K562 (cell line): Measurements from ENCODE around the gene SMAD7. TPM values are rescaled to one million over a fixed set of nuclear protein-coding genes. Genes with fewer than 3 reads are reported as not detected.

Source experiments
- ATAC-seq: fragments of 200-7000 bp; cut with Tn5 transposase; 3 replicates; pipeline ENCODE4 v1.9.1; 2020; ENCODE audit warnings: moderate library complexity
- BruUV-seq: library from RNA; stranded (reverse); fragments of 400-500 nt; replicated peaks from 2 replicates; lab custom pipeline; 2021; lab: Mats Ljungman, UMichigan
- CTCF ChIA-PET: fragments of 300-600 bp; formaldehyde crosslinking; extraction: SDS; loops from one replicate; lab custom pipeline; 2021; ENCODE audit warnings: low intra/inter-chr PET ratio; lab: Yijun Ruan, JAX
- POLR2A ChIA-PET: fragments of 300-600, 350-650 bp; sonication (Branson Sonifier 250); formaldehyde crosslinking; extraction: SDS; loops from one replicate; lab custom pipeline; 2021; ENCODE audit warnings: antibody characterized with exemption, inconsistent platforms; lab: Yijun Ruan, JAX
- DNase-seq, 4 experiments: peaks; one replicate each; pipeline versions ENCODE4 v3.0.0 to v3.0.0-alpha.2; 2011 to 2018; ENCODE audit warnings: low spot score in 3 of 4, mixed read lengths in 3 of 4; ENCODE audit errors: extremely low read depth in 1 of 4
- FAIRE-seq: peaks from 2 replicates; lab custom pipeline; 2011; peaks lifted over from hg19 to GRCh38; lab: Jason Lieb, UNC
- H2AFZ ChIP-seq: 2 replicates; pipeline ENCODE4 v1.6.0; 2011; ENCODE audit warnings: low read depth, low read length, control low read depth, inconsistent platforms
- H3K27ac ChIP-seq: fragments of 200-600 bp; 3 replicates; pipeline ENCODE4 v1.8.0; 2011; ENCODE audit warnings: low read depth, mild to moderate bottlenecking, control low read depth, inconsistent platforms, low read length, moderate library complexity, mixed read lengths; ENCODE audit errors: extremely low read depth
- H3K27me3 ChIP-seq, 2 experiments: fragments of 300-600 bp in 1 of 2; 2 replicates in 1 of 2; 3 replicates in 1 of 2; pipeline versions ENCODE4 v1.6.0 to v1.8.0; 2011; ENCODE audit warnings: inconsistent platforms in 2 of 2, low read length in 2 of 2, mild to moderate bottlenecking in 1 of 2, mixed read lengths in 1 of 2, moderate library complexity in 1 of 2; ENCODE audit not compliant: control insufficient read depth in 2 of 2, insufficient read depth in 2 of 2
- H3K36me3 ChIP-seq: fragments of 300-600 bp; 3 replicates; pipeline ENCODE4 v1.8.0; 2011; ENCODE audit warnings: mild to moderate bottlenecking, low read length, inconsistent platforms; ENCODE audit not compliant: control insufficient read depth, insufficient read depth
- H3K4me1 ChIP-seq, 2 experiments: fragments of 200-600 bp in 1 of 2; replicated peaks in 1 of 2; 2 replicates in 1 of 2; 3 replicates in 1 of 2; pipeline versions ENCODE4 v1.5.1 to v1.8.0; 2011; ENCODE audit warnings: inconsistent platforms in 2 of 2, low read length in 2 of 2, mild to moderate bottlenecking in 1 of 2, mixed read lengths in 1 of 2, moderate library complexity in 1 of 2; ENCODE audit not compliant: control insufficient read depth in 2 of 2, insufficient read depth in 2 of 2
- H3K4me2 ChIP-seq: 2 replicates; pipeline ENCODE4 v1.6.1; 2011; ENCODE audit warnings: low read length, control low read depth, inconsistent platforms, mixed read lengths; ENCODE audit not compliant: insufficient read depth
- H3K4me3 ChIP-seq: fragments of 200-600 bp; sonication (generic), shearing (Covaris generic); 2 replicates; pipeline ENCODE4 v1.5.1; 2016; ENCODE audit warnings: control low read depth, inconsistent platforms
- H3K79me2 ChIP-seq: fragments of 200-600 bp; 3 replicates; pipeline ENCODE4 v1.8.0; 2011; ENCODE audit warnings: low read length, inconsistent platforms; ENCODE audit not compliant: control insufficient read depth, insufficient read depth
- H3K9ac ChIP-seq, 2 experiments: 2 replicates each; pipeline versions ENCODE4 v1.6.0 to v1.6.1; 2011; ENCODE audit warnings: low read depth in 2 of 2, low read length in 2 of 2, control low read depth in 1 of 2, inconsistent platforms in 1 of 2, mild to moderate bottlenecking in 1 of 2, mixed read lengths in 1 of 2; ENCODE audit not compliant: insufficient read depth in 1 of 2
- H3K9me1 ChIP-seq: one replicate; pipeline ENCODE4 v1.6.0; 2011; ENCODE audit warnings: inconsistent platforms, mild to moderate bottlenecking, low read length, moderate library complexity; ENCODE audit not compliant: control insufficient read depth, insufficient read depth
- H3K9me3 ChIP-seq: replicated peaks from 2 replicates; pipeline ENCODE4 v1.5.1; 2011; ENCODE audit warnings: low read depth, low read length, inconsistent platforms; ENCODE audit not compliant: control insufficient read depth, insufficient read depth
- H4K20me1 ChIP-seq: replicated peaks from 2 replicates; pipeline ENCODE4 v1.6.1; 2011; ENCODE audit warnings: low read length, inconsistent platforms, mixed read lengths; ENCODE audit not compliant: control insufficient read depth, insufficient read depth
- MTA2 ChIP-seq: fragments of 450-650 bp; IDR thresholded peaks from 2 replicates; pipeline ENCODE4 v1.6.1; 2016; ENCODE audit warnings: low read depth
- MTF1 ChIP-seq: fragments of 250-450 bp; sonication (Bioruptor Pico); IDR thresholded peaks from 2 replicates; pipeline ENCODE4 v1.9.0; 2021; ENCODE audit warnings: moderate library complexity, mild to moderate bottlenecking, inconsistent platforms, borderline replicate concordance
- NCOA2 ChIP-seq, 2 experiments: fragments of 450-650 bp; IDR thresholded peaks; 2 replicates each; pipeline ENCODE4 v1.6.1; 2018; ENCODE audit warnings: mild to moderate bottlenecking in 2 of 2, moderate library complexity in 1 of 2; ENCODE audit not compliant: partially characterized antibody in 2 of 2
- RBM39 ChIP-seq: fragments of 200-400 bp; formaldehyde crosslinking; optimal IDR thresholded peaks from 2 replicates; pipeline ENCODE3; 2018; ENCODE audit warnings: low read depth, low read length
- SP1 ChIP-seq: sonication (generic); formaldehyde crosslinking; IDR thresholded peaks from 2 replicates; pipeline ENCODE4 v1.8.1; 2022; ENCODE audit warnings: mild to moderate bottlenecking, missing genetic modification reagents
- STAG1 ChIP-seq: sonication (generic); formaldehyde crosslinking; IDR thresholded peaks from 2 replicates; pipeline ENCODE4 v1.5.0; 2020; ENCODE audit warnings: missing genetic modification reagents, borderline replicate concordance
- TFAM ChIP-seq: fragments of 250-450 bp; sonication (Bioruptor Pico); conservative IDR thresholded peaks from 2 replicates; pipeline ENCODE4 v1.5.0; 2021; ENCODE audit warnings: mild to moderate bottlenecking, moderate library complexity
- YBX1 ChIP-seq: fragments of 450-650 bp; IDR thresholded peaks from 2 replicates; pipeline ENCODE4 v1.7.1; 2016; ENCODE audit warnings: mild to moderate bottlenecking
- ZNF274 ChIP-seq: IDR thresholded peaks from 2 replicates; pipeline ENCODE4 v1.6.1; 2011; ENCODE audit warnings: low read depth, mild to moderate bottlenecking, low read length, moderate library complexity, borderline replicate concordance
- ZNF764 ChIP-seq: fragments of 250-450 bp; sonication (Bioruptor Pico); IDR thresholded peaks from 2 replicates; pipeline ENCODE4 v1.4.0; 2020; ENCODE audit warnings: low read depth, mild to moderate bottlenecking, moderate library complexity
- WGBS: fragments of 100-300 bp; shearing (Covaris generic); methylation state at CpG from one replicate; pipeline ENCODE4 v1.1.6; 2016; ENCODE audit warnings: low coverage, mixed read lengths; ENCODE audit not compliant: insufficient coverage; ENCODE audit errors: missing lambda C conversion rate; 5-methylcytosine and 5-hydroxymethylcytosine counted together
- in situ Hi-C: fragments of 300-500 bp; cut with MboI; formaldehyde crosslinking; loops from 4 replicates; pipeline ENCODE4 v1.15.0; 2018; ENCODE audit warnings: inconsistent platforms, mixed read lengths
- intact Hi-C: fragments of 100-400 bp; cut with micrococcal nuclease; formaldehyde crosslinking; loops from 2 replicates; pipeline ENCODE4 v1.14.2; 2022
- polyA plus RNA-seq, 8 experiments: library from polyadenylated mRNA; depleted of rRNA in 4 of 8; stranded (reverse) in 5 of 8; unstranded in 3 of 8; fragments of >200 nt; fragmentation: Nextera tagmentation in 2 of 8; fragmentation: Illumina TruSeq in 1 of 8; extraction: Ambion mirVana in 2 of 8; extraction: Trizol in 1 of 8; gene quantifications; 2 replicates each; pipeline versions ENCODE4 v1.2.1 to v1.2.3, GENCODE V29; 2011 to 2014; ENCODE audit warnings: inconsistent platforms in 1 of 8, missing spikeins in 1 of 8
- total RNA-seq, 7 experiments: library from RNA; depleted of rRNA in 6 of 7; stranded (reverse); fragments of >200 nt in 6 of 7; fragmentation: Illumina TruSeq in 2 of 7; extraction: Trizol in 2 of 7; gene quantifications; 2 replicates each; pipeline versions ENCODE4 v1.2.1 to v1.2.3, GENCODE V29; 2011 to 2021; ENCODE audit warnings: low replicate concordance in 1 of 7
- TF ChIP-seq, protein P1 (sequence below): fragments of 250-450 bp; sonication (Bioruptor Pico); IDR thresholded peaks from 2 replicates; pipeline ENCODE4 v1.9.0; 2021; ENCODE audit warnings: mild to moderate bottlenecking, inconsistent platforms

The SMAD7 gene
- total and polyA plus RNA-seq, 9 of the 15 experiments (the other 6 are each of a cell fraction or from before 2014, with no cell fraction given), result 0.13 to 3.0 (median 1.6) TPM

- no peak overlapping the region for H3K4me3 ChIP-seq
- BruUV-seq, result no TSS peak
- 0 out of 2 replicates have a peak, but pooled peaks cover 3% of the 10 kb centered on the region for H4K20me1 ChIP-seq
- FAIRE-seq (no peak), DNase-seq (no peak), ATAC-seq (no peak)
- no peaks in the 10 kb centered on the region for H3K9me1 ChIP-seq
- no peaks in the 10 kb centered on the region for H3K36me3 ChIP-seq
- CTCF ChIA-PET, result no interaction called here
- H3K9me3 ChIP-seq, result no peaks in the 10 kb centered on the region
- 43% methylated on average over 17 of the region's 22 CpGs for WGBS
- no peak overlapping the region for H2AFZ ChIP-seq
- no peaks in the 10 kb centered on the region for H3K27me3 ChIP-seq
- H3K4me1 ChIP-seq, result peaks cover 8 to 31% of the 10 kb centered on the region in 2 experiments
- H3K79me2 ChIP-seq, result no peaks in the 10 kb centered on the region
- H3K4me2 ChIP-seq, result no peak overlapping the region
- intact Hi-C loops (loop anchor here (10.0 kb wide), 1 partner anchor 108 kb away; no protein-coding TSS in a partner anchor), in situ Hi-C loops (no loop called here)
- POLR2A ChIA-PET, result interaction anchor here (0.6 kb wide), 1 partner anchor 102 kb away, joined by 4 read pairs; no protein-coding TSS in a partner anchor
- H3K9ac ChIP-seq, result no peak overlapping the region
- TF ChIP-seq TFAM, result no peak
- TF ChIP-seq STAG1 (CRISPR knock-in tag), result no peak
- TF ChIP-seq RBM39, result no peak
- TF ChIP-seq SP1, result no peak
- TF ChIP-seq, protein P1, sequence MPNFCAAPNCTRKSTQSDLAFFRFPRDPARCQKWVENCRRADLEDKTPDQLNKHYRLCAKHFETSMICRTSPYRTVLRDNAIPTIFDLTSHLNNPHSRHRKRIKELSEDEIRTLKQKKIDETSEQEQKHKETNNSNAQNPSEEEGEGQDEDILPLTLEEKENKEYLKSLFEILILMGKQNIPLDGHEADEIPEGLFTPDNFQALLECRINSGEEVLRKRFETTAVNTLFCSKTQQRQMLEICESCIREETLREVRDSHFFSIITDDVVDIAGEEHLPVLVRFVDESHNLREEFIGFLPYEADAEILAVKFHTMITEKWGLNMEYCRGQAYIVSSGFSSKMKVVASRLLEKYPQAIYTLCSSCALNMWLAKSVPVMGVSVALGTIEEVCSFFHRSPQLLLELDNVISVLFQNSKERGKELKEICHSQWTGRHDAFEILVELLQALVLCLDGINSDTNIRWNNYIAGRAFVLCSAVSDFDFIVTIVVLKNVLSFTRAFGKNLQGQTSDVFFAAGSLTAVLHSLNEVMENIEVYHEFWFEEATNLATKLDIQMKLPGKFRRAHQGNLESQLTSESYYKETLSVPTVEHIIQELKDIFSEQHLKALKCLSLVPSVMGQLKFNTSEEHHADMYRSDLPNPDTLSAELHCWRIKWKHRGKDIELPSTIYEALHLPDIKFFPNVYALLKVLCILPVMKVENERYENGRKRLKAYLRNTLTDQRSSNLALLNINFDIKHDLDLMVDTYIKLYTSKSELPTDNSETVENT (CRISPR knock-in tag), result no peak
- no peak for TF ChIP-seq MTF1
- no peak for TF ChIP-seq MTA2
- no peak for TF ChIP-seq ZNF764 (CRISPR knock-in tag)
- no peak for TF ChIP-seq ZNF274
- no peak for TF ChIP-seq YBX1
- no peak for TF ChIP-seq NCOA2 (IDR thresholded peaks at IDR 0.05; ENCODE audit: partially characterized antibody in 2 of 2)
- H3K27ac ChIP-seq, result no peak overlapping the region
Measured at GRCh38 chr18:48892146-48892855, 58.5 kb downstream of the SMAD7 start.
